CD4-positive, alpha-beta T cell treated with Interleukin-15 for 4 hours (primary cell): ENCODE measurements around the gene INSR.

Experiments used
- DNase-seq: peaks from one replicate; pipeline ENCODE4 v3.0.0-alpha.2; 2020; ENCODE audit warnings: low spot score

The INSR gene

GRCh38 chr19:7140137-7140536, 154.1 kb downstream of the INSR start:
- no peak for DNase-seq

- no peak for DNase-seq
These were observed 155.1 kb downstream of the INSR start for GRCh38 chr19:7139095-7139494.

- DNase-seq: no peak
These were observed 155.8 kb downstream of the INSR start for GRCh38 chr19:7138402-7138801.

GRCh38 chr19:7137120-7137519, 157.1 kb downstream of the INSR start:
- DNase-seq: no peak

GRCh38 chr19:7132054-7132453, 162.2 kb downstream of the INSR start:
- DNase-seq: no peak

- DNase-seq: no peak
These were observed 164.2 kb downstream of the INSR start for GRCh38 chr19:7130043-7130442.

- no peak for DNase-seq
These were observed 168.1 kb downstream of the INSR start for GRCh38 chr19:7126132-7126531.

GRCh38 chr19:7125221-7125620, 169.0 kb downstream of the INSR start:
- DNase-seq: no peak

GRCh38 chr19:7124782-7125181, 169.4 kb downstream of the INSR start:
- DNase-seq: no peak

- DNase-seq: no peak
These were observed 171.5 kb downstream of the INSR start for GRCh38 chr19:7122701-7123100.

- DNase-seq: no peak
These were observed 173.7 kb downstream of the INSR start for GRCh38 chr19:7120499-7120898.

GRCh38 chr19:7119582-7119981, 174.6 kb downstream of the INSR start:
- no peak for DNase-seq

GRCh38 chr19:7117248-7117647, 177.0 kb downstream of the INSR start:
- DNase-seq: no peak

GRCh38 chr19:7115721-7116120, 178.5 kb downstream of the INSR start:
- DNase-seq: no peak

- no peak for DNase-seq
These were observed 181.0 kb downstream of the INSR start for GRCh38 chr19:7113233-7113632.

GRCh38 chr19:7112675-7113074, 181.5 kb downstream of the INSR start:
- DNase-seq: no peak

GRCh38 chr19:7109678-7110289, 184.4 kb downstream of the INSR start:
- DNase-seq: no peak

- no peak for DNase-seq
These were observed 187.2 kb downstream of the INSR start for GRCh38 chr19:7106711-7107657.

- DNase-seq: no peak
These were observed 189.3 kb downstream of the INSR start for GRCh38 chr19:7104747-7105447.

- DNase-seq: peak; percentile 6
These were observed 192.5 kb downstream of the INSR start for GRCh38 chr19:7101498-7102253.

- no peak for DNase-seq
These were observed 194.7 kb downstream of the INSR start for GRCh38 chr19:7099597-7099921.
